ENCODE results near the gene NDUFA12.

The NDUFA12 gene

GRCh38 chr12:94980577-94980976 lies 22.9 kb downstream of the NDUFA12 start:
- no peak for DNase-seq (ENCODE audit: low read depth in 2 of 2)

GRCh38 chr12:94979941-94980340 lies 23.6 kb downstream of the NDUFA12 start:
- no peak for DNase-seq (ENCODE audit: low read depth in 2 of 2)

GRCh38 chr12:94977766-94978468 lies 25.6 kb downstream of the NDUFA12 start:
- no peak for DNase-seq (ENCODE audit: low read depth in 2 of 2)

- peak; percentile 49 to 53 for DNase-seq (ENCODE audit: low read depth in 2 of 2)
Observed at GRCh38 chr12:94973221-94973620, 30.3 kb downstream of the NDUFA12 start.

GRCh38 chr12:94972795-94973194 lies 30.7 kb downstream of the NDUFA12 start:
- no peak for DNase-seq (ENCODE audit: low read depth in 2 of 2)

- DNase-seq (ENCODE audit: low read depth in 2 of 2), result no peak
Observed at GRCh38 chr12:94971923-94972322, 31.6 kb downstream of the NDUFA12 start.

GRCh38 chr12:94970560-94970959 lies 32.9 kb downstream of the NDUFA12 start:
- DNase-seq (ENCODE audit: low read depth in 2 of 2), result no peak

- DNase-seq (ENCODE audit: low read depth in 2 of 2), result no peak
Observed at GRCh38 chr12:94969424-94969823, 34.1 kb downstream of the NDUFA12 start.

GRCh38 chr12:94965982-94966630 lies 37.4 kb downstream of the NDUFA12 start:
- DNase-seq (ENCODE audit: low read depth in 2 of 2), result no peak

- DNase-seq (ENCODE audit: low read depth in 2 of 2), result no peak
Observed at GRCh38 chr12:94963649-94964048, 39.8 kb downstream of the NDUFA12 start.

GRCh38 chr12:94962670-94963069 lies 40.8 kb downstream of the NDUFA12 start:
- DNase-seq (ENCODE audit: low read depth in 2 of 2), result no peak

- no peak for DNase-seq (ENCODE audit: low read depth in 2 of 2)
Observed at GRCh38 chr12:94961911-94962310, 41.6 kb downstream of the NDUFA12 start.

GRCh38 chr12:94961256-94961824 lies 42.2 kb downstream of the NDUFA12 start:
- no peak for DNase-seq (ENCODE audit: low read depth in 2 of 2)

GRCh38 chr12:94957006-94957405 lies 46.5 kb downstream of the NDUFA12 start:
- no peak for DNase-seq (ENCODE audit: low read depth in 2 of 2)

- no peak for DNase-seq (ENCODE audit: low read depth in 2 of 2)
Observed at GRCh38 chr12:94954948-94955592, 48.4 kb downstream of the NDUFA12 start.

GRCh38 chr12:94954029-94954685 lies 49.3 kb downstream of the NDUFA12 start:
- DNase-seq (ENCODE audit: low read depth in 2 of 2), result no peak

GRCh38 chr12:94952325-94952724 lies 51.2 kb downstream of the NDUFA12 start:
- DNase-seq (ENCODE audit: low read depth in 2 of 2), result no peak

- DNase-seq (ENCODE audit: low read depth in 2 of 2), result no peak
Observed at GRCh38 chr12:94951071-94951934, 52.2 kb downstream of the NDUFA12 start.

GRCh38 chr12:94948232-94948810 lies 55.2 kb downstream of the NDUFA12 start:
- no peak for DNase-seq (ENCODE audit: low read depth in 2 of 2)

GRCh38 chr12:94942663-94943062 lies 60.8 kb downstream of the NDUFA12 start:
- no peak for DNase-seq (ENCODE audit: low read depth in 2 of 2)

- peak; percentile 51 to 52 for DNase-seq (ENCODE audit: low read depth in 2 of 2)
Observed at GRCh38 chr12:94941440-94941862, 62.0 kb downstream of the NDUFA12 start.

Data from fibroblast of skin of left quadriceps (primary cell).